GM12874 (cell line): ENCODE results near the gene DRD3.

Experiments used
- CTCF ChIP-seq: IDR thresholded peaks from 2 replicates; pipeline ENCODE4 v1.5.1; 2011; ENCODE audit warnings: low read depth, mild to moderate bottlenecking, control low read depth, low read length, moderate library complexity; ENCODE audit not compliant: insufficient read depth

The DRD3 gene

GRCh38 chr3:114093016-114093380 is 85.9 kb downstream of the DRD3 start:
- no peak for TF ChIP-seq CTCF

DNA sequence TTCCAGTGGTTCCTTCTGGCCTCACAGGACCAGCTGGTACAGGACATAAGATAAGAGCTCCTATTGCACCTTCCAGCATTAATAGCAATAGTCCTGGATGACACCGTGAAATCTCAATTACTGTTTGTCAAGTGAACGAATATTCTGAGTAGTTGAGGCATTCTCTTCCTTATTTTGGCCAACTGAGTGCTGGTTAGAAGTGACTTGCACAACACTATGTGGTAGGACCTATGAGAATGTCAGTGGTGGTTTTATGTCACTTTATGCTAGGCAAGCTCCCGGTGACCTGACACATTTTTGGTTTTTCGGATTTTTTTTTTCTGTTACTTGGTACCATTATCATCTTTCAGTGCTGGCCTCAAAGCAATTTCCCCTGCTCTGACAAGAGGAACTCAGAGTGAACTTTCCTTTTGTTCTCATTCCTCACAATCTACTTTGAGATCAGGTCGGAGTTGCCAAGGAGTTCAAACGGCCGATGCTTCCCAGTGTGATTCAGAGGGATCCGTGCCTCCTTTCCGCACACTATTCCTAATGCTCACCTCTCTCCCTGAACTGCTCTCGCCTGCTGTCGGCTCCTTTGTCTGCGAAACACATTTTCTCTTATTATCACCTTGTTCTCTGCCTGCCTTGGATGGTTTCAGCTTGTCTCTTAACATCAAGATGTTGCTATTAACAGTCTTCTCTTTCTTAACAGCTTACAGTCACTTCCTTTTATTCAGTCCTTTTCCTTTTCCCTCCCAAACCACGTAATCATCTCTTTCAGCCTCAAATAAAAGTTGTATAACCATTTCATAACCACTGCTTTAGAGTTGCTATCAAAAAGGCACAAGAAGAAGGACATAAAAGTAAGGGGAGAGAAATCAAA is 86.5 kb downstream of the DRD3 start:
- TF ChIP-seq CTCF, result no peak

- no peak for TF ChIP-seq CTCF
Observed at GRCh38 chr3:114089675-114090074, 89.2 kb downstream of the DRD3 start.

GRCh38 chr3:114086356-114086755 is 92.5 kb downstream of the DRD3 start:
- no peak for TF ChIP-seq CTCF

GRCh38 chr3:114083112-114083511 is 95.7 kb downstream of the DRD3 start:
- no peak for TF ChIP-seq CTCF

GRCh38 chr3:114081037-114081436 is 97.8 kb downstream of the DRD3 start:
- TF ChIP-seq CTCF, result no peak

DNA sequence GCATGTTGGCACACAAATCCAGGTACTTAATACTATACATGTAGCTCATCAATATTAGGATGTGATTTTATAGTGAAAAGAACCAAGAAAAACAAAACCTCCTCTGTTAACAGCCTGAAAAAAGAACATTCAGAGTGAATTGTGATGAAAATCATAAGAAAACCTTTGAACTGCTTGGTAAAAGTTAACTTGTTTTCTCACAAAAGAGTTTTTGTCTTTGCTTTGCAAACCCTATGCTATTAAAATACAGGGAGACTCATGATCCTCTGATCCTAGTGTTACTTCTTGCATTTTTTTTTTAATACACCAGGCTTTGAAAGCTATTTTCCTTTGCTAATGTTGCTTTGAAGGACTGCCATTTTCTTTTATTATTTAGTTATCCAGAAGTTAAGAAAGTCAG is 98.7 kb downstream of the DRD3 start:
- TF ChIP-seq CTCF, result no peak
